ENCODE data around the gene MFN2. TPM values are rescaled to one million over a fixed set of nuclear protein-coding genes. Genes with fewer than 3 reads are reported as not detected.

Gene MFN2
- polyA plus RNA-seq, 1 donor from 2014 or later, result 64.9 TPM

DNA sequence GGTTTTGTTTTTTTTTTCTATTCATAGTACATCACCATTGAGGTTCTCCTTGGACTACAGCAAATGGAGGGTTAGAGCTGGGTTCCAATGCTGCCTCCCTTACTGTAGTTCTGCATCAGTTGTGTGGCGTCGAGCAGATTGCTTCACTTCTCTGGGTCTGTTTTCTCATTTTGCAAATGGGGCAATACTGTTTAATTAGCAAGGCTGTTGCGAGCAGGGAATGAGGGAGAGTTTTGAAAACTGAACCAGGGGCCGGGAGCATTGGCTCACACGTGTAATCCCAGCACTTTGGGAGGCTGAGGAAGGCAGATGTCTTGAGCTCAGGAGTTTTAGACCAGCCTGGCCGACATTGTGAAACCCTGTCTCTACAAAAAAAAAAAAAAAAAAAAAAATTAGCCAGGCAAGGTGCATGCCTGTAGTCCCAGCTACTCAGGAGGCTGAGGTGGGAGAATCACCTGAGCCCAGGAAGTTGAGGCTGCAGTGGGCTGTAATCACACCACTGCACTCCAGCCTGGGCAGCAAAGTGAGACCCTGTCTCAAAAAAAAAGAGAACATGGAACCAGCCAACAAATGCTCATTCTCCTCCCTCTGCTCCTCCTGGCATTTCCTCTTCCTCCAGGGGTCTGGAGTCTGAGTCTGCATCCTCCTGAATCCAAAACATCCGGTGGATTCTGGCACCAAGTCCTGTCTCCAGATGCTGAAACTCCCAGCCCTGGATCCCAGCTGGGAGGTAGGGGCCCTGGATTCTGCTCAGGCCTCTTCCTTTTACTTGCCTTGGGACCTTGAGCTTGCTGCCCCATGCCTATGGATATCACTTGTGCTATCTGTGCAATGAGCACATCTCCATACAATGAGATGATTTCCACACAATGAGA lies 49.4 kb upstream of the MFN2 start:
- H4K20me1 ChIP-seq (ENCODE audit: insufficient read depth), result no peaks in the 10 kb centered on the region
- H3F3A ChIP-seq (ENCODE audit: insufficient read depth, low read length, poor library complexity, severe bottlenecking), result no peaks in the 10 kb centered on the region
- no peaks in the 10 kb centered on the region for H3K9me2 ChIP-seq (ENCODE audit: insufficient read depth, low read length)
- H3K9me3 ChIP-seq (ENCODE audit: low read length), result no peaks in the 10 kb centered on the region
- H3K27ac ChIP-seq (ENCODE audit: low read length), result no peak overlapping the region
- no peaks in the 10 kb centered on the region for H3K27me3 ChIP-seq (ENCODE audit: insufficient read depth, low read depth, low read length)
- H3K36me3 ChIP-seq (ENCODE audit: insufficient read depth, low read length), result no peaks in the 10 kb centered on the region
- H3K4me3 ChIP-seq (ENCODE audit: low read length), result no peak overlapping the region
- TF ChIP-seq TAF1 (IDR thresholded peaks at IDR 0.05; ENCODE audit: low read depth) (no peak), REST (IDR thresholded peaks at IDR 0.05; ENCODE audit: borderline replicate concordance) (no peak), RAD21 (conservative IDR thresholded peaks at IDR 0.05) (no peak), EZH2 (IDR thresholded peaks at IDR 0.05; ENCODE audit: borderline replicate concordance, insufficient read depth, low read length, poor library complexity, severe bottlenecking) (no peak), EP300 (conservative IDR thresholded peaks at IDR 0.05; ENCODE audit: poor library complexity, severe bottlenecking) (no peak), MXI1 (conservative IDR thresholded peaks at IDR 0.05; ENCODE audit: poor library complexity, severe bottlenecking) (no peak), SMC3 (conservative IDR thresholded peaks at IDR 0.05; ENCODE audit: poor library complexity) (no peak)
- TF ChIP-seq, protein P1, sequence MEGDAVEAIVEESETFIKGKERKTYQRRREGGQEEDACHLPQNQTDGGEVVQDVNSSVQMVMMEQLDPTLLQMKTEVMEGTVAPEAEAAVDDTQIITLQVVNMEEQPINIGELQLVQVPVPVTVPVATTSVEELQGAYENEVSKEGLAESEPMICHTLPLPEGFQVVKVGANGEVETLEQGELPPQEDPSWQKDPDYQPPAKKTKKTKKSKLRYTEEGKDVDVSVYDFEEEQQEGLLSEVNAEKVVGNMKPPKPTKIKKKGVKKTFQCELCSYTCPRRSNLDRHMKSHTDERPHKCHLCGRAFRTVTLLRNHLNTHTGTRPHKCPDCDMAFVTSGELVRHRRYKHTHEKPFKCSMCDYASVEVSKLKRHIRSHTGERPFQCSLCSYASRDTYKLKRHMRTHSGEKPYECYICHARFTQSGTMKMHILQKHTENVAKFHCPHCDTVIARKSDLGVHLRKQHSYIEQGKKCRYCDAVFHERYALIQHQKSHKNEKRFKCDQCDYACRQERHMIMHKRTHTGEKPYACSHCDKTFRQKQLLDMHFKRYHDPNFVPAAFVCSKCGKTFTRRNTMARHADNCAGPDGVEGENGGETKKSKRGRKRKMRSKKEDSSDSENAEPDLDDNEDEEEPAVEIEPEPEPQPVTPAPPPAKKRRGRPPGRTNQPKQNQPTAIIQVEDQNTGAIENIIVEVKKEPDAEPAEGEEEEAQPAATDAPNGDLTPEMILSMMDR (IDR thresholded peaks at IDR 0.05; ENCODE audit: poor library complexity, severe bottlenecking), result no peak
- H3K4me2 ChIP-seq (ENCODE audit: low read length), result no peak overlapping the region
- H3K9ac ChIP-seq (ENCODE audit: low read length), result no peak overlapping the region
- no peaks in the 10 kb centered on the region for H3K79me2 ChIP-seq (replicated peaks; ENCODE audit: insufficient read depth, low read length)
- no peak overlapping the region for H2AFZ ChIP-seq (ENCODE audit: low read depth, low read length)

DNA sequence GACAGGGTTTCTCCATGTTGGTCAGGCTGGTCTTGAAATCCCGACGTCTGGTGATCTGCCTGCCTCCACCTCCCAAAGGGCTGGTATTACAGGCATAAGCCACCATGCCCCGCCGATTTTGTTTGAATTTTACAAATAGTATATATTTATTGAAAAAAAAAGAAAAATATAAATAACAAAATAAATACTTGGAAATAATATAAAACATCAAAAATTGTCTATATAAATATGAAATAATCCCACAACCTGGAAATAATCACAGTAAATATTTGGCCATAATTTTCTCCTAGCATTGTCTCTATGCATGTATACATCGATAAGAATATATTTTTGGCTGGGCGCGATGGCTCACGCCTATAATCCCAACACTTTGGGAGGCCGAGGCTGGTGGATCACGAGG lies 48.4 kb upstream of the MFN2 start:
- H3K9ac ChIP-seq (ENCODE audit: low read length), result no peak overlapping the region
- H3K4me2 ChIP-seq (ENCODE audit: low read length), result no peak overlapping the region
- no peak overlapping the region for H3K27ac ChIP-seq (ENCODE audit: low read length)
- no peaks in the 10 kb centered on the region for H3F3A ChIP-seq (ENCODE audit: insufficient read depth, low read length, poor library complexity, severe bottlenecking)
- no peaks in the 10 kb centered on the region for H3K27me3 ChIP-seq (ENCODE audit: insufficient read depth, low read depth, low read length)
- no peaks in the 10 kb centered on the region for H3K9me2 ChIP-seq (ENCODE audit: insufficient read depth, low read length)
- no peaks in the 10 kb centered on the region for H3K36me3 ChIP-seq (ENCODE audit: insufficient read depth, low read length)
- H3K9me3 ChIP-seq (ENCODE audit: low read length), result no peaks in the 10 kb centered on the region
- H3K79me2 ChIP-seq (replicated peaks; ENCODE audit: insufficient read depth, low read length), result no peaks in the 10 kb centered on the region
- TF ChIP-seq, protein P1 (IDR thresholded peaks at IDR 0.05; ENCODE audit: poor library complexity, severe bottlenecking), result no peak
- TF ChIP-seq POLR2AphosphoS5 (IDR thresholded peaks at IDR 0.05) (no peak), RAD21 (conservative IDR thresholded peaks at IDR 0.05) (no peak), REST (IDR thresholded peaks at IDR 0.05; ENCODE audit: borderline replicate concordance) (no peak), EZH2 (IDR thresholded peaks at IDR 0.05; ENCODE audit: borderline replicate concordance, insufficient read depth, low read length, poor library complexity, severe bottlenecking) (no peak), TAF1 (IDR thresholded peaks at IDR 0.05; ENCODE audit: low read depth) (no peak), MXI1 (conservative IDR thresholded peaks at IDR 0.05; ENCODE audit: poor library complexity, severe bottlenecking) (no peak), SMC3 (conservative IDR thresholded peaks at IDR 0.05; ENCODE audit: poor library complexity) (no peak), EP300 (conservative IDR thresholded peaks at IDR 0.05; ENCODE audit: poor library complexity, severe bottlenecking) (no peak)
- H2AFZ ChIP-seq (ENCODE audit: low read depth, low read length), result no peak overlapping the region
- H4K20me1 ChIP-seq (ENCODE audit: insufficient read depth), result no peaks in the 10 kb centered on the region
- no peak overlapping the region for H3K4me3 ChIP-seq (ENCODE audit: low read length)

Measured in neural cell (in vitro differentiated cells).